ENCODE results near the gene INSL4. TPM values are rescaled to one million over a fixed set of nuclear protein-coding genes. Genes with fewer than 3 reads are reported as not detected.

INSL4 gene
- total RNA-seq, 1 experiment from 2014 or later: not detected

DNA sequence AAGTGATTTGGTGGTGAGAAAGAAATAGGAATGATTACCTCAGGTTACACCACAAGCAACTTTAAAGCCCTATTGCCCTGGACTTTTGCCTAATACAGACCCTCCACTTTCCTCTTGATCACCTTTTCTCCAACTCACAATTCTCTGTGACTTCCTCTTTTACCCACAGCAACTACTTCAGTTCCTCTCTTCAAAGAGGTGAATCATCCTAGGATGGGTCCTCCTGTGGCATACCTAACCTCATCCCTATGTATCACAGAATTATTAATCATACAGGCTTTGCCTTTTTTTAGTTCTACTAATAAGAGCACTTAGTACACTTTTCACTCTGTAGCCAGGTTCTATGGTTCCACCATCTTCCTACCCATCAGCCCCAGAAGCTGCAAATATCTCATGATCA is 26.1 kb upstream of the INSL4 start:
- DNase-seq: no peak
- Histone ChIP-seq H3K36me3 (ENCODE audit: insufficient read depth, low read length) (no peaks in the 10 kb centered on the region), H2AFZ (ENCODE audit: low read length) (no peak overlapping the region), H3K9me3 (ENCODE audit: low read length) (no peaks in the 10 kb centered on the region), H3K27ac (ENCODE audit: low read length) (no peak overlapping the region), H3K4me1 (ENCODE audit: low read length) (no peaks in the 10 kb centered on the region), H4K20me1 (ENCODE audit: insufficient read depth, low read depth, low read length) (no peaks in the 10 kb centered on the region), H3K9me2 (replicated peaks; ENCODE audit: insufficient read depth, low read length) (no peaks in the 10 kb centered on the region), H3K9ac (ENCODE audit: low read length) (no peak overlapping the region), H3K27me3 (ENCODE audit: low read length) (no peaks in the 10 kb centered on the region), H3K4me3 (ENCODE audit: low read length) (no peak overlapping the region), H3K4me2 (ENCODE audit: low read depth, low read length, poor library complexity, severe bottlenecking) (no peak overlapping the region), H3K79me2 (ENCODE audit: low read length) (no peaks in the 10 kb centered on the region)

DNA sequence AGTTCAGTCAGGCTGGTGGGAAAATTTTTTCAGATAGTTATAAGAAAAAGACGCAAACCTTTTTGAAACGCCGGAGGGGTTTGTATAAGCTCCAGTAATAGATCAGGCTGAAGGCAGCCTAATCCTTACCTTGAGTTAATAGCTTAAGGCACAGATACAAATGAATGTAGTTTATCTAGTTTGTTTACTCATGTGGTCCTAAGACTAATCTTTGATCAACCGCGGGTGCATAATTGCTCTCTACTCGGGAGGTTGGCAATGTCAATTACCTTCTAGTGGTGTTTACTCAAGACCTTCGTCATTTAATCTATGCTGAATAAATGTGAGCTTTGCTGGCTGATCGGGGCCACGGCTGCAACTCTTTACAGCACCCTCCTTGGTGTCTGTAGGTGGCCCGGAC is 665 bp upstream of the INSL4 start:
- H2AFZ ChIP-seq (ENCODE audit: low read length): no peak overlapping the region
- no peak overlapping the region for H3K4me2 ChIP-seq (ENCODE audit: low read depth, low read length, poor library complexity, severe bottlenecking)
- H3K36me3 ChIP-seq (ENCODE audit: insufficient read depth, low read length): no peaks in the 10 kb centered on the region
- no peaks in the 10 kb centered on the region for H3K9me2 ChIP-seq (replicated peaks; ENCODE audit: insufficient read depth, low read length)
- no peaks in the 10 kb centered on the region for H3K79me2 ChIP-seq (ENCODE audit: low read length)
- H4K20me1 ChIP-seq (ENCODE audit: insufficient read depth, low read depth, low read length): no peaks in the 10 kb centered on the region
- H3K27me3 ChIP-seq (ENCODE audit: low read length): no peaks in the 10 kb centered on the region
- H3K9me3 ChIP-seq (ENCODE audit: low read length): no peaks in the 10 kb centered on the region
- H3K9ac ChIP-seq (ENCODE audit: low read length): no peak overlapping the region
- no peaks in the 10 kb centered on the region for H3K4me1 ChIP-seq (ENCODE audit: low read length)
- no peak overlapping the region for H3K27ac ChIP-seq (ENCODE audit: low read length)
- DNase-seq: no peak
- H3K4me3 ChIP-seq (ENCODE audit: low read length): no peak overlapping the region

DNA sequence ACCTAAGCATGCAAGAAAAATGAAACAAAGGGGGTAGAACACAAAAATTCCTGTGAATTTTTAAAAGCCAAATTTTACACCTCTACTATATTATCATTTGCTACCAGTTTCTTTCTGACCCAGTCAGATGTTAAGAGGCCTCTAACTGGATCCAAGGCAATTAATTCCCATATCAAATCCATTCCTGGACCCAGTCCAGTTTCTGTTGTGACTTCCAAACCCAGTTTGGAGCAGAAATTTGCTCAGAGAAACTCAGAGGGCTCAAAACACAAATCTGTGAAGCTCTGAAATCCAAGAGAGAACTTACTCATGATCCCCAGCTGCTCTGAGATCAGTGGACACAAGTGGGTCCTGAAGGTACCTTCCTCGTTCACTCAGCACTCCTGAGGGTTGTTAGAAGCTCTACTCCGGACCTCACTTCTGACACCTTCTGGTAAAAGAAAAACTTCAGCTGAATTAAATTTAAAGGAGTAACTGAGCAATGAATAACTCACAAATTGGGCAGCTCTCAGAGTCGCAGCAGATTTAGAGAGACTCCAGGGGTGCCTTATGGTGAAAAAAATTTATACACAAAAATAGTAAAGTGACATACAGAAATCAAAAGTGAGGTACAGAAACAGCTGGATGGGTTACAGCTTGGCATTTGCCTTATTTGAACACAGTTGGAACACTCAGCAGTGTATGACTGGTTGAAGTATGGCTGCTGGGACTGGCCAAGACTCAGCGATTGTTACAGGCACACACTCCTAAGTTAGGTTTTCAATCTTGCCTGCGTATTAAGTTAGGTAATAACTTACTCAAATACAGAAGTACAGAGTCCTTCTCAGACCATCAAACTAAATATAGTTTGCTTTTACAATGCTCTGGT is 32.4 kb downstream of the INSL4 start:
- H3K27ac ChIP-seq (ENCODE audit: low read length): no peak overlapping the region
- H3K4me3 ChIP-seq (ENCODE audit: low read length): no peak overlapping the region
- no peaks in the 10 kb centered on the region for H3K79me2 ChIP-seq (ENCODE audit: low read length)
- H3K9ac ChIP-seq (ENCODE audit: low read length): no peak overlapping the region
- H4K20me1 ChIP-seq (ENCODE audit: insufficient read depth, low read depth, low read length): no peaks in the 10 kb centered on the region
- H3K36me3 ChIP-seq (ENCODE audit: insufficient read depth, low read length): no peaks in the 10 kb centered on the region
- H3K4me1 ChIP-seq (ENCODE audit: low read length): no peaks in the 10 kb centered on the region
- H3K9me3 ChIP-seq (ENCODE audit: low read length): no peaks in the 10 kb centered on the region
- no peak overlapping the region for H3K4me2 ChIP-seq (ENCODE audit: low read depth, low read length, poor library complexity, severe bottlenecking)
- H2AFZ ChIP-seq (ENCODE audit: low read length): no peak overlapping the region
- H3K9me2 ChIP-seq (replicated peaks; ENCODE audit: insufficient read depth, low read length): no peaks in the 10 kb centered on the region
- no peaks in the 10 kb centered on the region for H3K27me3 ChIP-seq (ENCODE audit: low read length)
- DNase-seq: peak; percentile 55

- no peak for DNase-seq
- Histone ChIP-seq H3K9me2 (replicated peaks; ENCODE audit: insufficient read depth, low read length) (no peaks in the 10 kb centered on the region), H3K4me1 (ENCODE audit: low read length) (no peaks in the 10 kb centered on the region), H2AFZ (ENCODE audit: low read length) (no peak overlapping the region), H3K79me2 (ENCODE audit: low read length) (no peaks in the 10 kb centered on the region), H3K9ac (ENCODE audit: low read length) (no peak overlapping the region), H3K4me2 (ENCODE audit: low read depth, low read length, poor library complexity, severe bottlenecking) (no peak overlapping the region), H3K9me3 (ENCODE audit: low read length) (no peaks in the 10 kb centered on the region), H4K20me1 (ENCODE audit: insufficient read depth, low read depth, low read length) (no peaks in the 10 kb centered on the region), H3K27ac (ENCODE audit: low read length) (no peak overlapping the region), H3K4me3 (ENCODE audit: low read length) (no peak overlapping the region), H3K27me3 (ENCODE audit: low read length) (no peaks in the 10 kb centered on the region), H3K36me3 (ENCODE audit: insufficient read depth, low read length) (no peaks in the 10 kb centered on the region)
Measured at GRCh38 chr9:5264219-5264595, 33.0 kb downstream of the INSL4 start.

DNA sequence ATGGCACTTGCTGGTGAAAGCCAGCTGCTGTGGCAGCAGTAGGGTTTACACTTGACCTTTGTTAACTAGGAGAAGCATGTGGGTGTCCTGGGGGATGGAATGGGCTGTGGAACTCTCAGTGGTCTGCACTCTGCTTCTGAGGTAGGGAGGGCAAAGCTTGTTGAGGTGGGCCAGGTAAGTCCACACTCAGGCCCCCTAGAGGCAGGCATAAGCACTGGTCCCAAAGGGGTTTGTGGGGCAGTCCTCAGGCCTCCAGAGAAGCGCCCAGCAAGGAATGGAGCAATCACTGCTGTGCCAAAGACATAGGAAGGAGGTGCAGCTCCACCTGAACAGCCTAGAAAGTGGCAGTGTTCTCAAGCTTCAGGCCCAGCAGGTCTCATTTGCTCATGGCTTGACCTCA is 34.7 kb downstream of the INSL4 start:
- Histone ChIP-seq H3K4me1 (ENCODE audit: low read length) (no peaks in the 10 kb centered on the region), H3K4me3 (ENCODE audit: low read length) (no peak overlapping the region), H2AFZ (ENCODE audit: low read length) (no peak overlapping the region), H3K9ac (ENCODE audit: low read length) (no peak overlapping the region), H3K9me2 (replicated peaks; ENCODE audit: insufficient read depth, low read length) (no peaks in the 10 kb centered on the region), H3K27me3 (ENCODE audit: low read length) (no peaks in the 10 kb centered on the region), H4K20me1 (ENCODE audit: insufficient read depth, low read depth, low read length) (no peaks in the 10 kb centered on the region), H3K9me3 (ENCODE audit: low read length) (no peaks in the 10 kb centered on the region), H3K36me3 (ENCODE audit: insufficient read depth, low read length) (no peaks in the 10 kb centered on the region), H3K4me2 (ENCODE audit: low read depth, low read length, poor library complexity, severe bottlenecking) (no peak overlapping the region), H3K27ac (ENCODE audit: low read length) (no peak overlapping the region), H3K79me2 (ENCODE audit: low read length) (no peaks in the 10 kb centered on the region)
- peak; percentile 47 for DNase-seq

- no peaks in the 10 kb centered on the region for H3K4me1 ChIP-seq (ENCODE audit: low read length)
- H3K9me2 ChIP-seq (replicated peaks; ENCODE audit: insufficient read depth, low read length): no peaks in the 10 kb centered on the region
- no peak overlapping the region for H3K9ac ChIP-seq (ENCODE audit: low read length)
- H3K9me3 ChIP-seq (ENCODE audit: low read length): no peaks in the 10 kb centered on the region
- DNase-seq: peak; percentile 33
- no peaks in the 10 kb centered on the region for H4K20me1 ChIP-seq (ENCODE audit: insufficient read depth, low read depth, low read length)
- no peak overlapping the region for H2AFZ ChIP-seq (ENCODE audit: low read length)
- H3K27ac ChIP-seq (ENCODE audit: low read length): no peak overlapping the region
- no peaks in the 10 kb centered on the region for H3K27me3 ChIP-seq (ENCODE audit: low read length)
- H3K4me2 ChIP-seq (ENCODE audit: low read depth, low read length, poor library complexity, severe bottlenecking): no peak overlapping the region
- no peaks in the 10 kb centered on the region for H3K79me2 ChIP-seq (ENCODE audit: low read length)
- H3K4me3 ChIP-seq (ENCODE audit: low read length): no peak overlapping the region
- no peaks in the 10 kb centered on the region for H3K36me3 ChIP-seq (ENCODE audit: insufficient read depth, low read length)
Measured at GRCh38 chr9:5269249-5269715, 38.1 kb downstream of the INSL4 start.

- Histone ChIP-seq H3K27me3 (ENCODE audit: low read length) (no peaks in the 10 kb centered on the region), H3K79me2 (ENCODE audit: low read length) (no peaks in the 10 kb centered on the region), H3K27ac (ENCODE audit: low read length) (no peak overlapping the region), H2AFZ (ENCODE audit: low read length) (no peak overlapping the region), H3K4me2 (ENCODE audit: low read depth, low read length, poor library complexity, severe bottlenecking) (no peak overlapping the region), H3K36me3 (ENCODE audit: insufficient read depth, low read length) (no peaks in the 10 kb centered on the region), H3K9ac (ENCODE audit: low read length) (no peak overlapping the region), H3K4me1 (ENCODE audit: low read length) (peaks cover 4% of the 10 kb centered on the region; the same call in 1 of the 2 replicates), H3K4me3 (ENCODE audit: low read length) (no peak overlapping the region), H3K9me3 (ENCODE audit: low read length) (no peaks in the 10 kb centered on the region; the same call in 1 of the 2 replicates), H3K9me2 (replicated peaks; ENCODE audit: insufficient read depth, low read length) (no peaks in the 10 kb centered on the region), H4K20me1 (ENCODE audit: insufficient read depth, low read depth, low read length) (no peaks in the 10 kb centered on the region)
- no peak for DNase-seq
Measured at GRCh38 chr9:5274770-5275169, 43.6 kb downstream of the INSL4 start.

DNA sequence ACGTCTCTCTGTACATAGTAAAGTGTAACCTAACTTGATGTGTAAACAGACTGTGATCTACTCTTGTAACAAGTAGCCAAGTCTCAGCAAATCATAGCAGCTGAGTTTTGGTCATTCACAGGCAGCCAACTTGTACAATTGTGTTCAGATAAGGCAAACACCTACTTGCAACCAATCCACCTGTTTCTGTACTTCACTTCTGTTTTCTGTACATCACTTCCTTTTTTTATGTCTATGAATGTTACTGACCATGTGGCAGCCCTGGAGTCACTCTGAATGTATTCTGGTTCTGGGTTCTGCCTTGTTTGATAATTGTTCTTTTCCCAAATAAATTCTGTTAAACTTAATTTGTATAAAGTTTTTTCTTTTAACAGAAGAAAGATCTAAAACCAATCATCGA is 47.3 kb downstream of the INSL4 start:
- Histone ChIP-seq H4K20me1 (ENCODE audit: insufficient read depth, low read depth, low read length) (no peaks in the 10 kb centered on the region), H3K9me3 (ENCODE audit: low read length) (no peaks in the 10 kb centered on the region; the same call in 1 of the 2 replicates), H3K79me2 (ENCODE audit: low read length) (no peaks in the 10 kb centered on the region), H3K27ac (ENCODE audit: low read length) (no peak overlapping the region), H2AFZ (ENCODE audit: low read length) (no peak overlapping the region), H3K4me2 (ENCODE audit: low read depth, low read length, poor library complexity, severe bottlenecking) (no peak overlapping the region), H3K4me3 (ENCODE audit: low read length) (no peak overlapping the region), H3K27me3 (ENCODE audit: low read length) (no peaks in the 10 kb centered on the region), H3K36me3 (ENCODE audit: insufficient read depth, low read length) (no peaks in the 10 kb centered on the region), H3K9ac (ENCODE audit: low read length) (no peak overlapping the region), H3K4me1 (ENCODE audit: low read length) (peaks cover 4% of the 10 kb centered on the region; the same call in 1 of the 2 replicates), H3K9me2 (replicated peaks; ENCODE audit: insufficient read depth, low read length) (no peaks in the 10 kb centered on the region)
- peak; percentile 40 for DNase-seq
